ENCODE measurements around the gene SLC19A2.

Gene SLC19A2

GRCh38 chr1:169460191-169460833 lies 25.4 kb downstream of the SLC19A2 start:
- peaks cover 7% of the 10 kb centered on the region in 2 donors for H3K9me3 ChIP-seq (ENCODE audit: control insufficient read depth in 2 of 2, low read length in 2 of 2)
- peak overlapping the region; percentile 14 to 34 for H3K4me3 ChIP-seq (ENCODE audit: low read length in 2 of 2)
- no peaks in the 10 kb centered on the region for H3K27me3 ChIP-seq (ENCODE audit: control insufficient read depth in 2 of 2, insufficient read depth in 2 of 2, low read length in 2 of 2)
- H3K4me1 ChIP-seq (ENCODE audit: control insufficient read depth in 2 of 2, insufficient read depth in 2 of 2, low read length in 2 of 2) = no peaks in the 10 kb centered on the region
- no peak overlapping the region for H3K9ac ChIP-seq (ENCODE audit: low read depth in 1 of 2, low read length in 2 of 2)
- no peaks in the 10 kb centered on the region for H3K36me3 ChIP-seq (ENCODE audit: control insufficient read depth in 2 of 2, insufficient read depth in 2 of 2, low read length in 2 of 2)
- no peak overlapping the region for H3K27ac ChIP-seq (ENCODE audit: low read depth in 2 of 2, low read length in 2 of 2)

GRCh38 chr1:169457443-169457842 lies 28.3 kb downstream of the SLC19A2 start:
- H3K4me3 ChIP-seq (ENCODE audit: low read length in 2 of 2) = no peak overlapping the region
- no peaks in the 10 kb centered on the region for H3K36me3 ChIP-seq (ENCODE audit: control insufficient read depth in 2 of 2, insufficient read depth in 2 of 2, low read length in 2 of 2)
- peaks cover 7% of the 10 kb centered on the region in 2 donors for H3K9me3 ChIP-seq (ENCODE audit: control insufficient read depth in 2 of 2, low read length in 2 of 2)
- no peak overlapping the region for H3K9ac ChIP-seq (ENCODE audit: low read depth in 1 of 2, low read length in 2 of 2)
- no peaks in the 10 kb centered on the region for H3K4me1 ChIP-seq (ENCODE audit: control insufficient read depth in 2 of 2, insufficient read depth in 2 of 2, low read length in 2 of 2)
- H3K27ac ChIP-seq (ENCODE audit: low read depth in 2 of 2, low read length in 2 of 2) = no peak overlapping the region
- no peaks in the 10 kb centered on the region for H3K27me3 ChIP-seq (ENCODE audit: control insufficient read depth in 2 of 2, insufficient read depth in 2 of 2, low read length in 2 of 2)

GRCh38 chr1:169456029-169456428 lies 29.7 kb downstream of the SLC19A2 start:
- Histone ChIP-seq H3K9ac (ENCODE audit: low read depth in 1 of 2, low read length in 2 of 2) (no peak overlapping the region), H3K4me1 (ENCODE audit: control insufficient read depth in 2 of 2, insufficient read depth in 2 of 2, low read length in 2 of 2) (no peaks in the 10 kb centered on the region), H3K4me3 (ENCODE audit: low read length in 2 of 2) (no peak overlapping the region), H3K9me3 (ENCODE audit: control insufficient read depth in 2 of 2, low read length in 2 of 2) (peaks cover 7% of the 10 kb centered on the region in 2 donors), H3K36me3 (ENCODE audit: control insufficient read depth in 2 of 2, insufficient read depth in 2 of 2, low read length in 2 of 2) (no peaks in the 10 kb centered on the region), H3K27me3 (ENCODE audit: control insufficient read depth in 2 of 2, insufficient read depth in 2 of 2, low read length in 2 of 2) (no peaks in the 10 kb centered on the region), H3K27ac (ENCODE audit: low read depth in 2 of 2, low read length in 2 of 2) (no peak overlapping the region)

- Histone ChIP-seq H3K27me3 (ENCODE audit: control insufficient read depth in 2 of 2, insufficient read depth in 2 of 2, low read length in 2 of 2) (no peaks in the 10 kb centered on the region), H3K4me3 (ENCODE audit: low read length in 2 of 2) (no peak overlapping the region), H3K9ac (ENCODE audit: low read depth in 1 of 2, low read length in 2 of 2) (no peak overlapping the region), H3K36me3 (ENCODE audit: control insufficient read depth in 2 of 2, insufficient read depth in 2 of 2, low read length in 2 of 2) (no peaks in the 10 kb centered on the region), H3K27ac (ENCODE audit: low read depth in 2 of 2, low read length in 2 of 2) (no peak overlapping the region), H3K4me1 (ENCODE audit: control insufficient read depth in 2 of 2, insufficient read depth in 2 of 2, low read length in 2 of 2) (no peaks in the 10 kb centered on the region), H3K9me3 (ENCODE audit: control insufficient read depth in 2 of 2, low read length in 2 of 2) (peaks cover 5 to 7% of the 10 kb centered on the region in 2 donors)
These were observed 32.8 kb downstream of the SLC19A2 start for GRCh38 chr1:169452921-169453320.

GRCh38 chr1:169451218-169451824 lies 34.4 kb downstream of the SLC19A2 start:
- Histone ChIP-seq H3K36me3 (ENCODE audit: control insufficient read depth in 2 of 2, insufficient read depth in 2 of 2, low read length in 2 of 2) (no peaks in the 10 kb centered on the region), H3K9me3 (ENCODE audit: control insufficient read depth in 2 of 2, low read length in 2 of 2) (no peaks in the 10 kb centered on the region), H3K27ac (ENCODE audit: low read depth in 2 of 2, low read length in 2 of 2) (no peak overlapping the region), H3K27me3 (ENCODE audit: control insufficient read depth in 2 of 2, insufficient read depth in 2 of 2, low read length in 2 of 2) (no peaks in the 10 kb centered on the region), H3K4me1 (ENCODE audit: control insufficient read depth in 2 of 2, insufficient read depth in 2 of 2, low read length in 2 of 2) (no peaks in the 10 kb centered on the region), H3K4me3 (ENCODE audit: low read length in 2 of 2) (no peak overlapping the region), H3K9ac (ENCODE audit: low read depth in 1 of 2, low read length in 2 of 2) (no peak overlapping the region)

GRCh38 chr1:169443923-169444322 lies 41.8 kb downstream of the SLC19A2 start:
- Histone ChIP-seq H3K27me3 (ENCODE audit: control insufficient read depth in 2 of 2, insufficient read depth in 2 of 2, low read length in 2 of 2) (no peaks in the 10 kb centered on the region), H3K9ac (ENCODE audit: low read depth in 1 of 2, low read length in 2 of 2) (no peak overlapping the region), H3K27ac (ENCODE audit: low read depth in 2 of 2, low read length in 2 of 2) (no peak overlapping the region), H3K4me3 (ENCODE audit: low read length in 2 of 2) (no peak overlapping the region), H3K4me1 (ENCODE audit: control insufficient read depth in 2 of 2, insufficient read depth in 2 of 2, low read length in 2 of 2) (no peaks in the 10 kb centered on the region), H3K9me3 (ENCODE audit: control insufficient read depth in 2 of 2, low read length in 2 of 2) (no peaks in the 10 kb centered on the region), H3K36me3 (ENCODE audit: control insufficient read depth in 2 of 2, insufficient read depth in 2 of 2, low read length in 2 of 2) (no peaks in the 10 kb centered on the region)

GRCh38 chr1:169427081-169427641 lies 58.6 kb downstream of the SLC19A2 start, which contains the start of gene CCDC181:
TSS of gene CCDC181 (minus strand) at chr1:169427474. CDS start at chr1:169424927, 2,547 bp downstream.
- Histone ChIP-seq H3K27me3 (ENCODE audit: control insufficient read depth in 2 of 2, insufficient read depth in 2 of 2, low read length in 2 of 2) (peaks cover 7 to 11% of the 10 kb centered on the region in 2 donors), H3K9ac (ENCODE audit: low read depth in 1 of 2, low read length in 2 of 2) (no peak within 1 kb of the TSS), H3K4me3 (ENCODE audit: low read length in 2 of 2) (peak within 1 kb of the TSS; percentile 23 to 49), H3K9me3 (ENCODE audit: control insufficient read depth in 2 of 2, low read length in 2 of 2) (no peaks in the 10 kb centered on the region), H3K4me1 (ENCODE audit: control insufficient read depth in 2 of 2, insufficient read depth in 2 of 2, low read length in 2 of 2) (no peaks in the 10 kb centered on the region), H3K27ac (ENCODE audit: low read depth in 2 of 2, low read length in 2 of 2) (no peak within 1 kb of the TSS), H3K36me3 (ENCODE audit: control insufficient read depth in 2 of 2, insufficient read depth in 2 of 2, low read length in 2 of 2) (no peaks in the 10 kb centered on the region)

- Histone ChIP-seq H3K36me3 (ENCODE audit: control insufficient read depth in 2 of 2, insufficient read depth in 2 of 2, low read length in 2 of 2) (no peaks in the 10 kb centered on the region), H3K4me1 (ENCODE audit: control insufficient read depth in 2 of 2, insufficient read depth in 2 of 2, low read length in 2 of 2) (no peaks in the 10 kb centered on the region), H3K9ac (ENCODE audit: low read depth in 1 of 2, low read length in 2 of 2) (no peak overlapping the region), H3K4me3 (ENCODE audit: low read length in 2 of 2) (no peak overlapping the region), H3K9me3 (ENCODE audit: control insufficient read depth in 2 of 2, low read length in 2 of 2) (no peaks in the 10 kb centered on the region), H3K27ac (ENCODE audit: low read depth in 2 of 2, low read length in 2 of 2) (no peak overlapping the region), H3K27me3 (ENCODE audit: control insufficient read depth in 2 of 2, insufficient read depth in 2 of 2, low read length in 2 of 2) (peaks cover 7 to 11% of the 10 kb centered on the region in 2 donors)
These were observed 59.5 kb downstream of the SLC19A2 start for GRCh38 chr1:169426174-169426705.

- no peak overlapping the region for H3K4me3 ChIP-seq (ENCODE audit: low read length in 2 of 2)
- H3K4me1 ChIP-seq (ENCODE audit: control insufficient read depth in 2 of 2, insufficient read depth in 2 of 2, low read length in 2 of 2) = no peaks in the 10 kb centered on the region
- no peaks in the 10 kb centered on the region for H3K27me3 ChIP-seq (ENCODE audit: control insufficient read depth in 2 of 2, insufficient read depth in 2 of 2, low read length in 2 of 2)
- H3K27ac ChIP-seq (ENCODE audit: low read depth in 2 of 2, low read length in 2 of 2) = no peak overlapping the region
- no peak overlapping the region for H3K9ac ChIP-seq (ENCODE audit: low read depth in 1 of 2, low read length in 2 of 2)
- H3K36me3 ChIP-seq (ENCODE audit: control insufficient read depth in 2 of 2, insufficient read depth in 2 of 2, low read length in 2 of 2) = no peaks in the 10 kb centered on the region
- H3K9me3 ChIP-seq (ENCODE audit: control insufficient read depth in 2 of 2, low read length in 2 of 2) = no peaks in the 10 kb centered on the region
These were observed 64.4 kb downstream of the SLC19A2 start for GRCh38 chr1:169421309-169421708.

GRCh38 chr1:169414952-169415351 lies 70.8 kb downstream of the SLC19A2 start:
- Histone ChIP-seq H3K36me3 (ENCODE audit: control insufficient read depth in 2 of 2, insufficient read depth in 2 of 2, low read length in 2 of 2) (no peaks in the 10 kb centered on the region), H3K27ac (ENCODE audit: low read depth in 2 of 2, low read length in 2 of 2) (no peak overlapping the region), H3K4me1 (ENCODE audit: control insufficient read depth in 2 of 2, insufficient read depth in 2 of 2, low read length in 2 of 2) (no peaks in the 10 kb centered on the region), H3K4me3 (ENCODE audit: low read length in 2 of 2) (no peak overlapping the region), H3K27me3 (ENCODE audit: control insufficient read depth in 2 of 2, insufficient read depth in 2 of 2, low read length in 2 of 2) (no peaks in the 10 kb centered on the region), H3K9ac (ENCODE audit: low read depth in 1 of 2, low read length in 2 of 2) (no peak overlapping the region), H3K9me3 (ENCODE audit: control insufficient read depth in 2 of 2, low read length in 2 of 2) (no peaks in the 10 kb centered on the region)
